ENCODE measurements around the gene NCKAP5.

- TF ChIP-seq REST (IDR thresholded peaks at IDR 0.05; ENCODE audit: insufficient read depth in 1 of 2, low read depth in 2 of 2, low read length in 2 of 2) (no peak), POLR2AphosphoS5 (IDR thresholded peaks at IDR 0.05; ENCODE audit: low read depth, low read length) (no peak), TAF1 (IDR thresholded peaks at IDR 0.05; ENCODE audit: borderline replicate concordance, insufficient read depth, low read length) (no peak), SIN3A (IDR thresholded peaks at IDR 0.05; ENCODE audit: borderline replicate concordance, insufficient read depth, low read length) (no peak)
These were observed 402.2 kb downstream of the NCKAP5 start for GRCh38 chr2:133166031-133166430.

Measured in PFSK-1 (cell line).